G401.6 (cell line): Measurements from ENCODE around the gene BOC.

Experiments used
- FAIRE-seq: peaks from 2 replicates; lab custom pipeline; 2012; peaks lifted over from hg19 to GRCh38; lab: Jason Lieb, UNC

BOC gene

GRCh38 chr3:113223475-113224281, 12.3 kb downstream of the BOC start:
- no peak for FAIRE-seq

- FAIRE-seq: no peak
These were observed 13.9 kb downstream of the BOC start for GRCh38 chr3:113225286-113225685.

GRCh38 chr3:113226491-113226890, 15.1 kb downstream of the BOC start:
- no peak for FAIRE-seq

- FAIRE-seq: no peak
These were observed 15.8 kb downstream of the BOC start for GRCh38 chr3:113227146-113227545.

GRCh38 chr3:113228498-113229286, 17.3 kb downstream of the BOC start:
- FAIRE-seq: no peak

- no peak for FAIRE-seq
These were observed 20.0 kb downstream of the BOC start for GRCh38 chr3:113231391-113231790.

- no peak for FAIRE-seq
These were observed 20.5 kb downstream of the BOC start for GRCh38 chr3:113231827-113232253.

- no peak for FAIRE-seq
These were observed 21.0 kb downstream of the BOC start for GRCh38 chr3:113232342-113232741.

GRCh38 chr3:113233497-113233896, 22.1 kb downstream of the BOC start:
- no peak for FAIRE-seq

- no peak for FAIRE-seq
These were observed 22.7 kb downstream of the BOC start for GRCh38 chr3:113234028-113234427.

GRCh38 chr3:113234688-113235260, 23.4 kb downstream of the BOC start:
- FAIRE-seq: no peak

GRCh38 chr3:113238503-113238902, 27.1 kb downstream of the BOC start:
- no peak for FAIRE-seq

GRCh38 chr3:113240841-113241240, 29.5 kb downstream of the BOC start:
- FAIRE-seq: no peak

- FAIRE-seq: no peak
These were observed 30.1 kb downstream of the BOC start for GRCh38 chr3:113241292-113242095.

GRCh38 chr3:113242096-113242581, 30.8 kb downstream of the BOC start:
- no peak for FAIRE-seq

GRCh38 chr3:113243071-113243470, 31.7 kb downstream of the BOC start:
- no peak for FAIRE-seq

GRCh38 chr3:113243846-113244245, 32.5 kb downstream of the BOC start:
- no peak for FAIRE-seq

- no peak for FAIRE-seq
These were observed 34.4 kb downstream of the BOC start for GRCh38 chr3:113245761-113246161.

- no peak for FAIRE-seq
These were observed 35.7 kb downstream of the BOC start for GRCh38 chr3:113247068-113247467.

- no peak for FAIRE-seq
These were observed 36.5 kb downstream of the BOC start for GRCh38 chr3:113247675-113248458.

- FAIRE-seq: no peak
These were observed 37.8 kb downstream of the BOC start for GRCh38 chr3:113249111-113249510.
